ENCODE measurements around the gene ANO1. TPM values are rescaled to one million over a fixed set of nuclear protein-coding genes. Genes with fewer than 3 reads are reported as not detected.

ANO1 gene
- polyA plus RNA-seq, 2 of the 4 experiments (the other 2 are of a cell fraction): 0.27 to 0.44 TPM

DNA sequence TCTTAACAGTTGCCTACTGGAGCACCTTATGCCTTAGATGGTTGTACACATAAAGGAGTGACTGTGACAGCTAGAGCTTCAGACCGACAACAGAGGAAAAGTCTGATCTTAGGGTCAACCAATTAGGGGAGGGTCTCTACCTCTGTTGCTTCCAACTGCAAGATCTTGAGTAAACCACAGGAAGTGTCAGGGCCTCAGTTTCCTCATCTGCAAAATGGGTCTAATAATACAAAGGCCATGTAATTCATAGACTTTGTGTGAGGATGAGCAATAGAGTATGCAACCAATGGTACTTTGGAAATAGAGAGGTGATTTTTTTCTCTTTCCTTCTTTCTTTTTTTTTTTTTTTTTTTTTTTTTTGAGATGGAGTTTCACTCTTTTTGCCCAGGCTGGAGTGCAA is 16.4 kb upstream of the ANO1 start:
- ChIA-PET CTCF (interaction anchor here (0.6 kb wide), 1 partner anchor 142 kb away, joined by 3 read pairs; no protein-coding TSS in a partner anchor), POLR2A (interaction anchor here (0.7 kb wide), 1 partner anchor 554 kb away, joined by 5 read pairs; no protein-coding TSS in a partner anchor)
- Histone ChIP-seq H3K4me2 (no peak overlapping the region), H3K9me3 (no peaks in the 10 kb centered on the region), H3K4me1 (no peaks in the 10 kb centered on the region), H3K4me3 (no peak overlapping the region), H3K27ac (no peak overlapping the region)
- ATAC-seq (no peak), DNase-seq (ENCODE audit: low read depth in 1 of 2, low spot score in 1 of 2) (no peak), FAIRE-seq (no peak)
- 92% methylated on average over 1 of the region's 1 CpG for WGBS (ENCODE audit: missing lambda C conversion rate)
- no peak for TF ChIP-seq RAD21 (conservative IDR thresholded peaks at IDR 0.05 in 1 of 2, IDR thresholded peaks at IDR 0.05 in 1 of 2)
- TF ChIP-seq RARB (CRISPR knock-in tag; IDR thresholded peaks at IDR 0.05): no peak
- TF ChIP-seq E2F6 (IDR thresholded peaks at IDR 0.05; ENCODE audit: borderline replicate concordance, low read depth): no peak
- no peak for TF ChIP-seq CBX8 (IDR thresholded peaks at IDR 0.05)
- no peak for TF ChIP-seq MAZ (IDR thresholded peaks at IDR 0.05; ENCODE audit: borderline replicate concordance, low read depth, low read length)
- TF ChIP-seq RFX5 (IDR thresholded peaks at IDR 0.05): no peak
- TF ChIP-seq, protein P1, sequence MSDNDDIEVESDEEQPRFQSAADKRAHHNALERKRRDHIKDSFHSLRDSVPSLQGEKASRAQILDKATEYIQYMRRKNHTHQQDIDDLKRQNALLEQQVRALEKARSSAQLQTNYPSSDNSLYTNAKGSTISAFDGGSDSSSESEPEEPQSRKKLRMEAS (IDR thresholded peaks at IDR 0.05): no peak
- TF ChIP-seq CHD2 (IDR thresholded peaks at IDR 0.05; ENCODE audit: low read length, partially characterized antibody): no peak
- TF ChIP-seq ZFP36 (IDR thresholded peaks at IDR 0.05; ENCODE audit: borderline replicate concordance, partially characterized antibody): no peak
- no peak for TF ChIP-seq CBX2 (IDR thresholded peaks at IDR 0.05; ENCODE audit: borderline replicate concordance, low read depth)
- no peak for TF ChIP-seq JUNB (IDR thresholded peaks at IDR 0.05)
- TF ChIP-seq NR3C1 (IDR thresholded peaks at IDR 0.05): no peak
- no peak for TF ChIP-seq KDM5A (IDR thresholded peaks at IDR 0.05)
- no peak for TF ChIP-seq HOXB5 (CRISPR knock-in tag; IDR thresholded peaks at IDR 0.05)
- no peak for TF ChIP-seq ESRRA (IDR thresholded peaks at IDR 0.05; ENCODE audit: borderline replicate concordance, low read length)
- TF ChIP-seq, protein P2, sequence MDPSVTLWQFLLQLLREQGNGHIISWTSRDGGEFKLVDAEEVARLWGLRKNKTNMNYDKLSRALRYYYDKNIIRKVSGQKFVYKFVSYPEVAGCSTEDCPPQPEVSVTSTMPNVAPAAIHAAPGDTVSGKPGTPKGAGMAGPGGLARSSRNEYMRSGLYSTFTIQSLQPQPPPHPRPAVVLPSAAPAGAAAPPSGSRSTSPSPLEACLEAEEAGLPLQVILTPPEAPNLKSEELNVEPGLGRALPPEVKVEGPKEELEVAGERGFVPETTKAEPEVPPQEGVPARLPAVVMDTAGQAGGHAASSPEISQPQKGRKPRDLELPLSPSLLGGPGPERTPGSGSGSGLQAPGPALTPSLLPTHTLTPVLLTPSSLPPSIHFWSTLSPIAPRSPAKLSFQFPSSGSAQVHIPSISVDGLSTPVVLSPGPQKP (IDR thresholded peaks at IDR 0.05; ENCODE audit: low read depth, low read length): no peak
- TF ChIP-seq BHLHE40 (IDR thresholded peaks at IDR 0.05; ENCODE audit: low read depth, low read length): no peak
- no peak for TF ChIP-seq SREBF2 (IDR thresholded peaks at IDR 0.05)
- no peak for TF ChIP-seq TFCP2L1 (CRISPR knock-in tag; IDR thresholded peaks at IDR 0.05)
- no peak for TF ChIP-seq RNF2 (IDR thresholded peaks at IDR 0.05; ENCODE audit: borderline replicate concordance, low read depth)

- Histone ChIP-seq H3K4me1 (no peaks in the 10 kb centered on the region), H3K4me3 (no peak overlapping the region), H3K9me3 (no peaks in the 10 kb centered on the region), H3K4me2 (no peak overlapping the region), H3K27ac (no peak overlapping the region)
- FAIRE-seq (no peak), DNase-seq (ENCODE audit: low read depth in 1 of 2, low spot score in 1 of 2) (no peak), ATAC-seq (no peak)
- ChIA-PET POLR2A (no interaction called here), CTCF (interaction anchor here (0.5 to 0.9 kb wide), 3 partner anchors 24 to 209 kb away, joined by 3 to 4 read pairs (median 3); no protein-coding TSS in a partner anchor)
- 81% methylated on average over 8 of the region's 8 CpGs for WGBS (ENCODE audit: missing lambda C conversion rate)
- no peak for TF ChIP-seq MAZ (IDR thresholded peaks at IDR 0.05; ENCODE audit: borderline replicate concordance, low read depth, low read length)
- TF ChIP-seq, protein P3, sequence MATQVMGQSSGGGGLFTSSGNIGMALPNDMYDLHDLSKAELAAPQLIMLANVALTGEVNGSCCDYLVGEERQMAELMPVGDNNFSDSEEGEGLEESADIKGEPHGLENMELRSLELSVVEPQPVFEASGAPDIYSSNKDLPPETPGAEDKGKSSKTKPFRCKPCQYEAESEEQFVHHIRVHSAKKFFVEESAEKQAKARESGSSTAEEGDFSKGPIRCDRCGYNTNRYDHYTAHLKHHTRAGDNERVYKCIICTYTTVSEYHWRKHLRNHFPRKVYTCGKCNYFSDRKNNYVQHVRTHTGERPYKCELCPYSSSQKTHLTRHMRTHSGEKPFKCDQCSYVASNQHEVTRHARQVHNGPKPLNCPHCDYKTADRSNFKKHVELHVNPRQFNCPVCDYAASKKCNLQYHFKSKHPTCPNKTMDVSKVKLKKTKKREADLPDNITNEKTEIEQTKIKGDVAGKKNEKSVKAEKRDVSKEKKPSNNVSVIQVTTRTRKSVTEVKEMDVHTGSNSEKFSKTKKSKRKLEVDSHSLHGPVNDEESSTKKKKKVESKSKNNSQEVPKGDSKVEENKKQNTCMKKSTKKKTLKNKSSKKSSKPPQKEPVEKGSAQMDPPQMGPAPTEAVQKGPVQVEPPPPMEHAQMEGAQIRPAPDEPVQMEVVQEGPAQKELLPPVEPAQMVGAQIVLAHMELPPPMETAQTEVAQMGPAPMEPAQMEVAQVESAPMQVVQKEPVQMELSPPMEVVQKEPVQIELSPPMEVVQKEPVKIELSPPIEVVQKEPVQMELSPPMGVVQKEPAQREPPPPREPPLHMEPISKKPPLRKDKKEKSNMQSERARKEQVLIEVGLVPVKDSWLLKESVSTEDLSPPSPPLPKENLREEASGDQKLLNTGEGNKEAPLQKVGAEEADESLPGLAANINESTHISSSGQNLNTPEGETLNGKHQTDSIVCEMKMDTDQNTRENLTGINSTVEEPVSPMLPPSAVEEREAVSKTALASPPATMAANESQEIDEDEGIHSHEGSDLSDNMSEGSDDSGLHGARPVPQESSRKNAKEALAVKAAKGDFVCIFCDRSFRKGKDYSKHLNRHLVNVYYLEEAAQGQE (IDR thresholded peaks at IDR 0.05): no peak
These were observed 15.0 kb upstream of the ANO1 start for GRCh38 chr11:70063121-70063520.

All from A549 (cell line).